ENCODE data around the gene CREB5.

The CREB5 gene

GRCh38 chr7:28707291-28707690, 295.0 kb downstream of the CREB5 start:
- DNase-seq (ENCODE audit: low read depth, low spot score), result no peak

GRCh38 chr7:28708033-28708951, 296.0 kb downstream of the CREB5 start:
- peak; percentile 21 for DNase-seq (ENCODE audit: low read depth, low spot score)

DNA sequence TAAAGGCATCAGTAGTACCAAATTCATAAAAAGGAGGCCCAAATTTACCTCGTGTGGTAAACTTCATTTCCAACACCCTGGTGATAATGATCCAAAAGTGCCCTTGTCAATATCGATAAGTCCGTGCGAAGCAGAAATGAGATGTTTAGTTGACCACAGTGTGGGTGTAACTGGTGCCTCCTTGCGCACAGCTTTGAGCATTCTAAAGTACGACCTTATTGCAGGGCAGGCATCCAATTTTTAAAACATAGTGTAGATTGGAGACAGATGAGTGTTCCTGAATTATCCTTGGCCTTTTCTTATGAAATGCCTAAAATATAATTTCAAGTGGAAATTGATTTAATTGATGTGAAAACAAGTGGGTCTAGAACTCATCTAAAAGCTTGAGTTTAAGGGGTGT, 297.4 kb downstream of the CREB5 start:
- DNase-seq (ENCODE audit: low read depth, low spot score), result no peak

GRCh38 chr7:28711114-28711513, 298.8 kb downstream of the CREB5 start:
- no peak for DNase-seq (ENCODE audit: low read depth, low spot score)

DNA sequence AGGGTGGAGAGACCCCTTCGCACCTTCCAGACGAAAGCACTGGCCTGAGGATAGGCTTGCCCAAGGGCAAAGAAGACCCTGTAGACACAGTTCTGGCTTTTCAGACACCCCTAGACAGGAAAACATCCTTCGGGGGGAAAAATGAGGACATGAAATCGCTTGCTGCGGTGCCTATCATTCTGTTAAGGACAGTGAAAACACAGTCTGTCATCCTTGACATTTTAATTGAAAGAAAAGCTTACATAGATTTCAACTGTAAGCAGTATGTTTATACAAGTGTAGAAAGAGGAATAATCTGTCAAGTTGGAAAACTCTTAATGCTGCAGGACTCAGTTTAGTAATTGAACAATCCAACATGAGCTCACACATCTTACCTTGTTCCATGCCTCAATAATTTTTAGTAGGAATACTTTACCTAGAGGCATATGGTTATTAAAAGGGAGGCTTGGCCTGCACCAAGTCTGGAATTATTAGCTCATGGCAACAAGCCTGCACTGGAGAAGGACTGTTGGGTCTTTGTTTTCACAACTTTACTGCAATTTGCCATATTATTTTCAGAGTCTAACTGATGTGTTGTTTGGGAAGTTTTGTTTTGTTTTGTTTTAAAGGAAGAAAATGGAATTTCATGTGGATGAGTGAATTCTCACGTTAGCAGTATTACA, 302.3 kb downstream of the CREB5 start:
- DNase-seq (ENCODE audit: low read depth, low spot score), result no peak

DNA sequence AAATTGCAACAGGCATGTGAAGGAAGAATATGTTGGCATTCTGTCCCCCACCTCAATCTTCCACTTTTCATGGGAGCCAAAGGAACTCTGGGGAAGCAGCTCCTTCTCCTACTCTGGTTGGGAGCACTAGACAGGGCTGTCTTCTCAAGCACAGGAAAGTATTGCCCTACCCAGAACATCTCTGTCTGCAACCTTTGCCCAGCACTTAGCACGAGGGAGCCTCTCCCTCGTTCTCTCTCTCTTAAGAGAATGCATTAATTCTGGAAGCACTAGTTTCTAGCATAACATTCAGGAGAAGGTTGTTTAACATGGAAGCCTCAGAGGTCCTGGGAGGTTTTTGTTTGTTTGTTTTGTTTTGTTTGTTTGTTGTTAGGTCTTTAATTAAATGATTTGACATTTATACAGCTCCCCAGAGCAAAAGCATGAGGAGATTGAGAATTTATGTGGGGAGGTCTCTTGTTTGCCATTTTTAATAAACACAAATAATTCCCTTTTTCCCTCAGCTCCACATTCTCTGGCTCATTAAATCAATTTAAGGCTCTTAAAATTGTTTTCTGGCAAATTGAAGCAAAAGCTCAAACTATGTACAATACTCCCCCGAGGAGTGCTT, 305.2 kb downstream of the CREB5 start:
- DNase-seq (ENCODE audit: low read depth, low spot score), result no peak

DNA sequence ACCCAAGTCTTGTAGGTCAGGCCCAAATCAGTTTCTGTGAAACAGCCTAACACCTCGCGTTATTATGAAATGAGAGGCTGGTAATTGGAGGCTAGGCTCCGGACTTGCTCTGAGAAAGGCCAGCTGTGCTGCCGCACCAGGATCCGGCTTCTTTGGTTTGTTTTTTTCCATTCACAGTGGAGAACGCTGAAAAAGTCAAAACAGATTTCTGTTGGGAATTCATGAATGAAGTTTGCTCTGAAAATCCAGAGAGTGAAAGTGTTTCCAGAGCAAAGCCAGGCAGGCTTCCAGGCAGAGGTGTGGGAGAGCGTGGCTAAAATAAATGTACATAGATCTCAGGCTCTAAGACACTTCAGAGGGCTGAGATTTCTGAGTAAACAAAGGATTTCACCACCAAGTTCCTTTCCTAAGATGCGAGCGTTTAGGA, 305.8 kb downstream of the CREB5 start:
- DNase-seq (ENCODE audit: low read depth, low spot score), result no peak

DNA sequence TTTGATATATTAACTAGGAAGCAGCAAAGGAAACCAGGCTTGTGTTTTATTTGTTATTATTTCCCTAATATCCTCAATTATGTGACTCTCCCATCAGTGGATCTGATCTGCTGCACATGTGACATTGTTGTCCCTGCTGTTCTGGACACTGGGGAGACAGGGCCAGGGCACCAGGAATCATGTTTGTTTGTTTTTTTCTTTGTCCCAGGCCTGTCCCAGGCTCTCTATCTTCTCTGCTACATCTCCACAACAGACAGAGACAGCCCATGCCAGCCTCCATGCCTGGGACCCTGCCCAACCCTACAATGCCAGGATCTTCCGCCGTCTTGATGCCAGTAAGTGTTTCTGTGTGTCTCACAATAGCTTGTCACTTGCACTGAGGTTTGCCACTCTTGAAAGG, 306.2 kb downstream of the CREB5 start:
- no peak for DNase-seq (ENCODE audit: low read depth, low spot score)

GRCh38 chr7:28722684-28723083, 310.4 kb downstream of the CREB5 start:
- DNase-seq (ENCODE audit: low read depth, low spot score), result no peak

DNA sequence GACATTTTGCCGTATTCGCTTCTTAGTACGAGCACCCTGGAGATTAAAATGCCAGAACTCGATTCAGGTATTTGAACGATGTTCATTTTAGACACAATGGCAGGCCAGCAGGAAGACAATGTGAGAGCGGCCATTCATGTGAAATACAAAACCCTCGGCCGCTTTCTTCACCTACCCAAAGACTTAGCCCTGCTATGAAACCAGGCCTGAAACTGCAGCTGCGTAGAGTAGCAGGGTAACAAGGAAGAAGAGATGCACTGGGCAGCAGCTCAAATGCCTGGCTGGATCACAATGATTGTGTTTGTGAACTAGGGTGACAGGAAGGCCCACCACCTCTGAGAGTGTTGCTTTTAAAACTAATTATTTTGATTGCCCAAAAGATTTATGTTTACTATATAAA, 311.0 kb downstream of the CREB5 start:
- DNase-seq (ENCODE audit: low read depth, low spot score), result no peak

DNA sequence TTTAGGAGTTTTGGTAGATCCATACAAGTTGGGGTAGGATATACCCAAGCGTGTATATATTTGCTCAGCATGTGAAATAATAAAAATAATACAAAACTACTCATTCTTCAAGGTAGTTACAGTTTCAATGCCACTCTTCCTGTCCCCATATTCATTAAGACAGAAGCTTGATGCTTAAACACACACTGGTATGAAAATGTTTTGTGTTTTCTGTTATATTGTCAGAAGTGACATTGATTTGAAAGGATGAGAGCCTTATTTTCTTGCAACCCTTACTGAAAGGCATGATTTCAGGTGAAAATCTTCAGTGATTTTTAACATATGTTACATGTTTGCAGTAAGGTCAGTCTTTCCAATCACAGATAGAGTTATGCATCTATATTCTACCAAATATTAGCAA, 312.2 kb downstream of the CREB5 start:
- no peak for DNase-seq (ENCODE audit: low read depth, low spot score)

GRCh38 chr7:28725045-28725642, 312.8 kb downstream of the CREB5 start:
- no peak for DNase-seq (ENCODE audit: low read depth, low spot score)

DNA sequence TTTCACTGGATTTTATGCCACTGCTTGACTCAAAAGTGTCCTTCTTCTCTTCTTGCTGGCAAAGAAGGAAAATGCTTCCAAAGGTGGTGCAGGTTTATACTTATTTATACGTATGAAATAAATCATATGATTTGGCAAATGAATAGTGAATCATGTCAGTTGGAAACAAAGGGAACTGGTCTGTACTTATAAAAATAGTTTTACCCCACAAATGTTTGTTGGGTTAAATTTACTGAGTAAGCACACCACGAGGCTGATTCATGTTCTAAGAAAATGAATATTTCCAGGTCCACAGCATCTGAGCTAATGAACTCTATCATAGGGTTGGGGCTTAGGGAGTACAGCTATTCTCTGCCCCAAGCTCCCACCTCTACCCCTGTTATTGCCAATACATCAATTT, 313.6 kb downstream of the CREB5 start:
- DNase-seq (ENCODE audit: low read depth, low spot score), result no peak

DNA sequence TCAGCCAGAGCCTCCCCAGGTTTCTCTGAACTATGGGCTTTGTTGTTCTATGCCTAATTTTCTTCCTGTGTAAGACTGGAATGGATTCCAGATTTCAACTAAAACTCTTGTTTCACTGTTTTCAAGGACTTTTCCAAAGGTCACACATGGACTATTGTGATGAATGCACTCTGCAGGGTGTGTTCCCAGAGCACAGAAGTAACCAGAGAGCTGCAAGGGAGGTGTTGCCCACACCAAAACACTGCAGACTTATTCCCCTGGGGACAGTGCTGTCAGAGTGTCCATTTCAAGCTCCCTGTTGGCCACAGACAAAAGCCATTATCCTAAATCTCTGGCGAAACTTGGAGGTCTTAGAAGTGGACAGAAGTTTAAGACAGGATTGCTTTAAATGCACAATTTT, 314.2 kb downstream of the CREB5 start:
- no peak for DNase-seq (ENCODE audit: low read depth, low spot score)

DNA sequence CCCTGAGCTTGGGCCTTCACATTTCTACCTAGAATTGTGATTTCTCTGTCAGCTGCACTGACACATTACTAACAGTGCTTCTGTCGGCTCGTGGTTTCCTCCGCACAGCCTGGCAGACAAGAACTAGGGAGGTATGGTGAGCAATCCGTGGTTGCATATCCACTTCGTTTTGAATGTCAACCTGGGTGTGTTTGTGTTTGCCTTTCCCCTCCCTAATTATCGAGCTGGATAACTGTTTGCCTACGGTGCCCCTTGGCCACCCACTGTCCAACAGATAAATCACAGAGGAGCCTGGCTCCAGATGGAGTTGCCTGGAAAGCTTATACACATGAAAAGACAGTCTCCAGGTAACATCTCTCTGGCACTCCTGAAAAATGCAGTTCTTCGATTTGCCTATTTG, 317.0 kb downstream of the CREB5 start:
- no peak for DNase-seq (ENCODE audit: low read depth, low spot score)

GRCh38 chr7:28729727-28730126, 317.4 kb downstream of the CREB5 start:
- no peak for DNase-seq (ENCODE audit: low read depth, low spot score)

- DNase-seq (ENCODE audit: low read depth, low spot score), result no peak
Observed at GRCh38 chr7:28731092-28731658, 318.9 kb downstream of the CREB5 start.

DNA sequence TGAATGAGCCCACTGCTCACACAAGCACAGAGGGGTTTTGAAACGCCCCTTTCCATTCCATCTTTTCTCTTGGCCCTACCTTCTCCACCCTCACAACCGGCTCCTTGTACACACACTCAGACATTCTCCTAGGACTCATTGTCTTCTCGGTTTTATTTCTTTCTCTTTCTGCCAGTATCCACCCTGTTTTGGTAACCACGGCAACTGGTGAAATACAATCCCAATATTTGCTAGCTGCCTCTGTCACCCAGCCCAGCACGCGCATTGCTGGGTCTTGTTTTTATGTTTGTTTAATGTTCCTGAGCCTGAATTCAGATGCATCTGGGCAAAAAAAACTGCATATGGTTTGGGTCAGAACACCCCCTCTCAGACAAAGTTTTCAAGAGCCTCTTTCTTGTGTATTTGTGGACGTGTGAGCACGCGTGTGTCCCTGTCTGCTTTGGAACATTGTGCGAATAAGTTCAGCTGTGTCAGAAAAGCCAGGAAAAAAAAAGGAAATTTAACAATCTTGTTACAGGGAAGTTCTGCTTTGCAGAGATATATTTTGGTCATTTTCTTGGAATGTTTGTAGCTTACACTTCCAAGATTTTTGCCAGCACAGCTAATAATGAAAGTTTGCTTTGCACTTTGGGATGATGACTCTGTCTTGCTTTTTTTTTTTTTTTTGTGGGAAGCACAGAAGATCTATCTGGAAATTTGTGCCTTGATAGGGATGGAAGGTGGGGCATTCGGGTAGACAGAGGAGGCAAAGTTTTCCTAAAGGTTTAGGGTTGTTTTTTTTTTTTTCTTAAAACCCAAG, 320.0 kb downstream of the CREB5 start:
- DNase-seq (ENCODE audit: low read depth, low spot score), result no peak

- DNase-seq (ENCODE audit: low read depth, low spot score), result no peak
Observed at GRCh38 chr7:28733035-28733434, 320.7 kb downstream of the CREB5 start.

GRCh38 chr7:28738412-28738811, 326.1 kb downstream of the CREB5 start:
- DNase-seq (ENCODE audit: low read depth, low spot score), result no peak

- DNase-seq (ENCODE audit: low read depth, low spot score), result no peak
Observed at GRCh38 chr7:28739128-28739527, 326.8 kb downstream of the CREB5 start.

Data from ELF-1 (cell line).